IMR-90 (cell line): ENCODE measurements around the gene ATP11A. TPM values are rescaled to one million over a fixed set of nuclear protein-coding genes. Genes with fewer than 3 reads are reported as not detected.

Source experiments
- ATAC-seq: fragments of 200-7000 bp; cut with Tn5 transposase; 2 replicates; pipeline ENCODE4 v1.9.1; 2020; ENCODE audit warnings: low read depth, mild to moderate bottlenecking, moderate library complexity
- BruUV-seq: library from RNA; stranded (reverse); fragments of 400-500 nt; replicated peaks from 2 replicates; lab custom pipeline; 2021; lab: Mats Ljungman, UMichigan
- CTCF ChIA-PET: fragments of 300-600 bp; formaldehyde crosslinking; extraction: SDS; loops from one replicate; lab custom pipeline; 2021; ENCODE audit warnings: antibody characterized with exemption; lab: Yijun Ruan, JAX
- POLR2A ChIA-PET: fragments of 300-600 bp; sonication (Branson Sonifier 250); formaldehyde crosslinking; loops from one replicate; lab custom pipeline; 2022; ENCODE audit warnings: antibody characterized with exemption; ENCODE audit not compliant: unreplicated experiment; lab: Charles Lee
- DNase-seq: peaks from one replicate; pipeline ENCODE4 v3.0.0; 2013
- H2AFZ ChIP-seq: replicated peaks from 2 replicates; pipeline ENCODE3; 2013; ENCODE audit warnings: low read length, mild to moderate bottlenecking; ENCODE audit not compliant: poor library complexity
- H2AK5ac ChIP-seq: 2 replicates; pipeline ENCODE4 v1.6.1; 2013; ENCODE audit warnings: low read depth, low read length, inconsistent platforms
- H2AK9ac ChIP-seq: replicated peaks from 2 replicates; pipeline ENCODE3; 2013; ENCODE audit warnings: mild to moderate bottlenecking, low read depth, low read length, moderate library complexity; ENCODE audit not compliant: poor library complexity
- H2BK120ac ChIP-seq: 2 replicates; pipeline ENCODE4 v1.6.1; 2013; ENCODE audit warnings: low read depth, low read length, inconsistent platforms
- H2BK15ac ChIP-seq: 3 replicates; pipeline ENCODE4 v1.6.1; 2013; ENCODE audit warnings: low read depth, low read length, inconsistent platforms
- H2BK20ac ChIP-seq: 2 replicates; pipeline ENCODE4 v1.6.1; 2013; ENCODE audit warnings: low read depth, mild to moderate bottlenecking, inconsistent platforms, low read length, moderate library complexity
- H2BK5ac ChIP-seq: 2 replicates; pipeline ENCODE4 v1.6.1; 2013; ENCODE audit warnings: mild to moderate bottlenecking, low read depth, low read length, inconsistent platforms; ENCODE audit not compliant: poor library complexity, severe bottlenecking
- H3K14ac ChIP-seq: replicated peaks from 2 replicates; pipeline ENCODE4 v1.6.1; 2013; ENCODE audit warnings: low read depth, low read length, inconsistent platforms
- H3K18ac ChIP-seq: 2 replicates; pipeline ENCODE4 v1.6.1; 2013; ENCODE audit warnings: low read depth, low read length, control low read depth
- H3K23ac ChIP-seq: 2 replicates; pipeline ENCODE4 v1.6.1; 2013; ENCODE audit warnings: low read depth, low read length, inconsistent platforms
- H3K27ac ChIP-seq: 2 replicates; pipeline ENCODE4 v1.5.1; 2013; ENCODE audit warnings: mild to moderate bottlenecking, control low read depth, low read length; ENCODE audit not compliant: insufficient read depth
- H3K27me3 ChIP-seq: 2 replicates; pipeline ENCODE4 v1.6.1; 2013; ENCODE audit warnings: low read length; ENCODE audit not compliant: control insufficient read depth, insufficient read depth
- H3K36me3 ChIP-seq: 2 replicates; pipeline ENCODE4 v1.6.1; 2013; ENCODE audit warnings: low read length, mixed read lengths; ENCODE audit not compliant: control insufficient read depth, insufficient read depth
- H3K4ac ChIP-seq: 2 replicates; pipeline ENCODE4 v1.6.1; 2013; ENCODE audit warnings: low read depth, low read length, inconsistent platforms
- H3K4me1 ChIP-seq: 2 replicates; pipeline ENCODE4 v1.6.1; 2013; ENCODE audit warnings: low read length, mixed read lengths; ENCODE audit not compliant: control insufficient read depth, insufficient read depth
- H3K4me2 ChIP-seq: 2 replicates; pipeline ENCODE4 v1.6.1; 2013; ENCODE audit warnings: low read depth, mild to moderate bottlenecking, control low read depth, low read length, moderate library complexity
- H3K4me3 ChIP-seq: 2 replicates; pipeline ENCODE4 v1.5.1; 2013; ENCODE audit warnings: low read depth, mild to moderate bottlenecking, control low read depth, low read length, moderate library complexity; ENCODE audit not compliant: insufficient read depth
- H3K56ac ChIP-seq: 2 replicates; pipeline ENCODE4 v1.6.1; 2013; ENCODE audit warnings: low read length, inconsistent platforms; ENCODE audit not compliant: insufficient read depth; ENCODE audit errors: extremely low read depth
- H3K79me1 ChIP-seq, 2 experiments: 2 replicates each; pipeline ENCODE4 v1.6.1; 2013; ENCODE audit warnings: low read length in 2 of 2, inconsistent platforms in 1 of 2, low read depth in 1 of 2
- H3K9ac ChIP-seq: 2 replicates; pipeline ENCODE4 v1.6.1; 2013; ENCODE audit warnings: low read depth, low read length, control low read depth
- H3K9me1 ChIP-seq: 2 replicates; pipeline ENCODE4 v1.6.1; 2013; ENCODE audit warnings: low read length, inconsistent platforms; ENCODE audit not compliant: insufficient read depth
- H3K9me3 ChIP-seq: 2 replicates; pipeline ENCODE4 v1.6.1; 2013; ENCODE audit warnings: low read length; ENCODE audit not compliant: control insufficient read depth, insufficient read depth
- H4K20me1 ChIP-seq: 2 replicates; pipeline ENCODE4 v1.6.1; 2013; ENCODE audit warnings: low read length, inconsistent platforms; ENCODE audit not compliant: insufficient read depth
- H4K5ac ChIP-seq: 2 replicates; pipeline ENCODE4 v1.6.1; 2013; ENCODE audit warnings: mild to moderate bottlenecking, low read depth, low read length, control low read depth
- H4K8ac ChIP-seq, 2 experiments: 2 replicates each; pipeline ENCODE4 v1.6.1; 2013; ENCODE audit warnings: low read depth in 2 of 2, low read length in 2 of 2, control low read depth in 1 of 2, inconsistent platforms in 1 of 2
- H4K91ac ChIP-seq: 2 replicates; pipeline ENCODE4 v1.6.1; 2013; ENCODE audit warnings: low read depth, low read length, inconsistent platforms; ENCODE audit not compliant: insufficient read depth
- CHD1 ChIP-seq: IDR thresholded peaks from 2 replicates; pipeline ENCODE4 v1.6.1; 2012; ENCODE audit warnings: low read depth, low read length, improper control_type of control experiment
- MXI1 ChIP-seq: IDR thresholded peaks from 2 replicates; pipeline ENCODE4 v1.6.1; 2012; ENCODE audit warnings: low read depth, mild to moderate bottlenecking, low read length, moderate library complexity, borderline replicate concordance
- POLR2A ChIP-seq: IDR thresholded peaks from 2 replicates; pipeline ENCODE4 v1.6.1; 2012; ENCODE audit warnings: mild to moderate bottlenecking, low read depth, low read length
- WGBS, 2 experiments: methylation state at CpG; one replicate each; pipeline versions ENCODE4 v1.1.5 to v1.1.7; 2013; ENCODE audit warnings: missing lambda C conversion rate in 2 of 2; ENCODE audit not compliant: insufficient read length in 1 of 2; ENCODE audit errors: extremely low coverage in 2 of 2; 5-methylcytosine and 5-hydroxymethylcytosine counted together
- dilution Hi-C: fragments of 300-500 bp; cut with HindIII; formaldehyde crosslinking; loops from one replicate; pipeline ENCODE4 v1.14.3; 2018; ENCODE audit warnings: low sequenced_read_pairs; ENCODE audit not compliant: unreplicated experiment
- in situ Hi-C: fragments of 300-500 bp; cut with MboI; formaldehyde crosslinking; loops from 3 replicates; pipeline ENCODE4 v1.14.3; 2019; ENCODE audit warnings: low sequenced_read_pairs, inconsistent platforms, mixed read lengths
- intact Hi-C: fragments of 100-400 bp; cut with micrococcal nuclease; formaldehyde crosslinking; loops from 2 replicates; pipeline ENCODE4 v1.10.0; 2022
- polyA plus RNA-seq, 3 experiments: library from polyadenylated mRNA; depleted of rRNA; stranded (reverse); fragments of >200 nt; gene quantifications; 2 replicates each; pipeline ENCODE4 v1.2.3, GENCODE V29; 2012; ENCODE audit warnings: low replicate concordance in 1 of 3
- total RNA-seq: library from RNA; depleted of rRNA; stranded (reverse); fragments of >200 nt; gene quantifications from 2 replicates; pipeline ENCODE4 v1.2.3, GENCODE V29; 2012

The ATP11A gene
- total and polyA plus RNA-seq, 2 of the 4 experiments (the other 2 are of a cell fraction): 8.4 to 12.0 TPM

- in situ Hi-C loops (no loop called here), intact Hi-C loops (no loop called here), dilution Hi-C loops (no loop called here)
- ChIA-PET CTCF (no interaction called here), POLR2A (no interaction called here)
- Histone ChIP-seq H2AFZ (peak overlapping the region; percentile 41), H3K9me1 (0 out of 2 replicates have a peak, but pooled peaks cover 6% of the 10 kb centered on the region), H3K18ac (no peak overlapping the region), H3K14ac (no peak overlapping the region), H3K36me3 (0 out of 2 replicates have a peak, but pooled peaks cover 2% of the 10 kb centered on the region), H3K56ac (no peak overlapping the region), H2BK20ac (no peak overlapping the region), H3K9me3 (no peaks in the 10 kb centered on the region), H2BK5ac (no peak overlapping the region), H3K4me3 (no peak overlapping the region), H3K9ac (no peak overlapping the region), H3K23ac (no peak overlapping the region), H4K20me1 (no peaks in the 10 kb centered on the region), H3K27ac (no peak overlapping the region), H3K79me1 (peaks cover 0 to 3% of the 10 kb centered on the region in 2 experiments; a peak in 1 of 4 replicates), H4K91ac (no peak overlapping the region), H2BK15ac (no peak overlapping the region), H3K4ac (no peak overlapping the region), H3K4me2 (no peak overlapping the region), H3K27me3 (no peaks in the 10 kb centered on the region), H3K4me1 (peaks cover 2% of the 10 kb centered on the region; the same call in 1 of the 2 replicates), H2AK9ac (no peak overlapping the region), H2BK120ac (no peak overlapping the region), H2AK5ac (no peak overlapping the region), H4K8ac (no peak overlapping the region), H4K5ac (no peak overlapping the region)
- no TSS peak for BruUV-seq
- DNase-seq: peak; percentile 64
- peak; percentile 21 for ATAC-seq
- 96% methylated on average over 4 of the region's 18 CpGs; no CpG with 5 or more reads in 1 of the 2 experiments for WGBS, 2 experiments
- TF ChIP-seq MXI1 (no peak), POLR2A (no peak), CHD1 (no peak)
These were observed 101.2 kb downstream of the ATP11A start for GRCh38 chr13:112790735-112791641.
